Fibroblast of peridontal ligament (primary cell): ENCODE measurements around the gene PPP1R16B.
A peak's percentile ranks its signal among the peaks of the same experiment; 100 is the strongest.

Source experiments
- DNase-seq: peaks from one replicate; pipeline ENCODE4 v3.0.0-alpha.2; 2010; ENCODE audit errors: extremely low read depth

The PPP1R16B gene

GRCh38 chr20:38805502-38805957 lies at the start of gene PPP1R16B:
Gene PPP1R16B (plus strand): TSS chr20:38805697. CDS start chr20:38835926, 30,229 bp downstream.
- DNase-seq, result no peak

- DNase-seq, result no peak
Measured at GRCh38 chr20:38757145-38757775, 48.2 kb upstream of the PPP1R16B start.

GRCh38 chr20:38759106-38759505 lies 46.4 kb upstream of the PPP1R16B start:
- DNase-seq, result no peak

GRCh38 chr20:38760978-38761377 lies 44.5 kb upstream of the PPP1R16B start:
- DNase-seq, result no peak

GRCh38 chr20:38762174-38762573 lies 43.3 kb upstream of the PPP1R16B start:
- no peak for DNase-seq

GRCh38 chr20:38763616-38764015 lies 41.9 kb upstream of the PPP1R16B start:
- no peak for DNase-seq

- DNase-seq, result peak; percentile 78
Measured at GRCh38 chr20:38764567-38765318, 40.8 kb upstream of the PPP1R16B start.

GRCh38 chr20:38766071-38766470 lies 39.4 kb upstream of the PPP1R16B start:
- DNase-seq, result peak; percentile 37

GRCh38 chr20:38769376-38770295 lies 35.9 kb upstream of the PPP1R16B start:
- DNase-seq, result no peak

- DNase-seq, result no peak
Measured at GRCh38 chr20:38770546-38770945, 35.0 kb upstream of the PPP1R16B start.

GRCh38 chr20:38770970-38771369 lies 34.5 kb upstream of the PPP1R16B start:
- no peak for DNase-seq

- DNase-seq, result no peak
Measured at GRCh38 chr20:38771621-38772020, 33.9 kb upstream of the PPP1R16B start.

- no peak for DNase-seq
Measured at GRCh38 chr20:38774167-38774566, 31.3 kb upstream of the PPP1R16B start.

- DNase-seq, result no peak
Measured at GRCh38 chr20:38776363-38776762, 29.1 kb upstream of the PPP1R16B start.

GRCh38 chr20:38779247-38780097 lies 26.0 kb upstream of the PPP1R16B start:
- DNase-seq, result no peak

GRCh38 chr20:38782275-38782674 lies 23.2 kb upstream of the PPP1R16B start:
- DNase-seq, result no peak

GRCh38 chr20:38787870-38788269 lies 17.6 kb upstream of the PPP1R16B start:
- no peak for DNase-seq

- DNase-seq, result no peak
Measured at GRCh38 chr20:38789503-38790199, 15.8 kb upstream of the PPP1R16B start.

- DNase-seq, result no peak
Measured at GRCh38 chr20:38790200-38791053, 15.1 kb upstream of the PPP1R16B start.

GRCh38 chr20:38791291-38791690 lies 14.2 kb upstream of the PPP1R16B start:
- no peak for DNase-seq
